ENCODE results near the gene ZNF12. TPM values are rescaled to one million over a fixed set of nuclear protein-coding genes. Genes with fewer than 3 reads are reported as not detected.

Gene ZNF12
- total RNA-seq, 1 donor = 25.5 TPM

DNA sequence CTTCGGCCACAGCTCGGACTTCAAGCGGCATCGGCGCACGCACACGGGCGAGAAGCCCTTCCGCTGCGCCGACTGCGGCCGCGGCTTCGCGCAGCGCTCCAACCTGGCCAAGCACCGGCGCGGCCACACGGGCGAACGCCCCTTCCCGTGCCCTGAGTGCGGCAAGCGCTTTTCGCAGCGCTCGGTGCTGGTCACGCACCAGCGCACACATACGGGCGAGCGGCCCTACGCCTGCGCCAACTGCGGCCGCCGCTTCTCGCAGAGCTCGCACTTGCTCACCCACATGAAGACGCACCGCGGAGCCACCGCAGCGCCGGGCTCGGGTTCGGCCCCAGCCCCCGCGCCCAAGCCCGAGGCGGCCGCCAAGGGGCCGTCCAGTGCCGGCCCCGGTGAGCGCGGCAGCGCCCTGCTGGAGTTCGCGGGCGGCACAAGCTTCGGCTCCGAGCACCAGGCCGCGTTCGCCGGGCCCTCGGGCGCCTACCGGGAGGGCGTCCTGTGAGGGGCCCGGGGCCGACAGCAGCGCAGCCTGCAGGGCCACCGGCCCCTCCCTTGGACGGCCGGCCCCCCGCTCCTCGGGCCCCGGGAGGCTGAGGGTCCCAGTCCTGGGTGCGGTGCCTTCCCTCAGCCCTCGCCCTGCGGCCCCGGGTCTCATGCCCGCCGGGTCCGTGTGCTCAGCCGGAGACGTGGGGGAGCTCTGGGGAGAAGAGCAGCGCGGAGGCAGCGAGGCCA is 52.5 kb downstream of the ZNF12 start:
- TF ChIP-seq, protein P1, sequence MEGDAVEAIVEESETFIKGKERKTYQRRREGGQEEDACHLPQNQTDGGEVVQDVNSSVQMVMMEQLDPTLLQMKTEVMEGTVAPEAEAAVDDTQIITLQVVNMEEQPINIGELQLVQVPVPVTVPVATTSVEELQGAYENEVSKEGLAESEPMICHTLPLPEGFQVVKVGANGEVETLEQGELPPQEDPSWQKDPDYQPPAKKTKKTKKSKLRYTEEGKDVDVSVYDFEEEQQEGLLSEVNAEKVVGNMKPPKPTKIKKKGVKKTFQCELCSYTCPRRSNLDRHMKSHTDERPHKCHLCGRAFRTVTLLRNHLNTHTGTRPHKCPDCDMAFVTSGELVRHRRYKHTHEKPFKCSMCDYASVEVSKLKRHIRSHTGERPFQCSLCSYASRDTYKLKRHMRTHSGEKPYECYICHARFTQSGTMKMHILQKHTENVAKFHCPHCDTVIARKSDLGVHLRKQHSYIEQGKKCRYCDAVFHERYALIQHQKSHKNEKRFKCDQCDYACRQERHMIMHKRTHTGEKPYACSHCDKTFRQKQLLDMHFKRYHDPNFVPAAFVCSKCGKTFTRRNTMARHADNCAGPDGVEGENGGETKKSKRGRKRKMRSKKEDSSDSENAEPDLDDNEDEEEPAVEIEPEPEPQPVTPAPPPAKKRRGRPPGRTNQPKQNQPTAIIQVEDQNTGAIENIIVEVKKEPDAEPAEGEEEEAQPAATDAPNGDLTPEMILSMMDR (IDR thresholded peaks at IDR 0.05; ENCODE audit: insufficient read depth, low read depth, low read length) = no peak

DNA sequence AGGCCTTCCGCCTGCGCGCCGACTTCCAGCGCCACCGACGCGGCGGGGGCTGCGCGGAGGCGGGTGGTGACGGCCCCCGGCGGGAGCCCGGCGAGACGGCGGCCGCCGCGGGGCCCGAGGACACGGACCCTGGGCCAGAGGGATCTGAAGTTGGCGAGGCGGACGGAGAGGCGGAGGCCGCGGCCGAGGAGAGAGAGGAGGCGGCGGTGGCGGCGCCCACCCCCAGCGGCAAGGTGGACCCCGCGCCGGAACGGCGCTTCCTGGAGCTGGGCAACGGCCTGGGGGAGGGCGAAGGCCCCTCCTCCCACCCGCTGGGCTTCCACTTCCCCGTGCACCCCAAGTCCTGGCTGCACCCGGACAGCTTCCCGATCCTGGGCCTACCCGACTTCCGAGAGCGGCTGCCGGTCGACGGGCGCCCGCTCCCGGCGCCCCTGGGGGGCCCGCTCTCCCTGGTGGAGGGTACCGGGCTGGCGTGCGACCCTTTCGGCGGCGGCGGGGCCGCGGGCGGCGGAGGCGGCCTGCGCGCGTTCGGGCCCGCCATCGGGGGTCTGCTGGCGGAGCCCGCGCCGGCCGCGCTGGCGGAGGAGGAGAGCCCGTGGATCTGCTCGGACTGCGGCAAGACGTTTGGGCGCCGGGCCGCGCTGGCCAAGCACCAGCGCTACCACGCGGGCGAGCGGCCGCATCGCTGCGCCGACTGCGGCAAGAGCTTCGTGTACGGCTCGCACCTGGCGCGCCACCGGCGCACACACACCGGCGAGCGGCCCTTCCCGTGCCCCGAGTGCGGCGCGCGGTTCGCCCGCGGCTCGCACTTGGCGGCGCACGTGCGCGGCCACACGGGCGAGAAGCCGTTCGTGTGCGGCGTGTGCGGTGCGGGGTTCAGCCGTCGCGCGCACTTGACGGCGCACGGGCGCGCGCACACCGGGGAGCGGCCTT is 53.4 kb downstream of the ZNF12 start:
- DNase-seq (ENCODE audit: low read depth) = no peak
- H3K4me3 ChIP-seq (ENCODE audit: low read depth, low read length) = no peak overlapping the region
- TF ChIP-seq, protein P1 (IDR thresholded peaks at IDR 0.05; ENCODE audit: insufficient read depth, low read depth, low read length) = no peak

More for the DNA sequence above, 52.5 kb downstream of the ZNF12 start:
- no peak overlapping the region for H3K4me3 ChIP-seq (ENCODE audit: low read depth, low read length)
- no peak for DNase-seq (ENCODE audit: low read depth)

DNA sequence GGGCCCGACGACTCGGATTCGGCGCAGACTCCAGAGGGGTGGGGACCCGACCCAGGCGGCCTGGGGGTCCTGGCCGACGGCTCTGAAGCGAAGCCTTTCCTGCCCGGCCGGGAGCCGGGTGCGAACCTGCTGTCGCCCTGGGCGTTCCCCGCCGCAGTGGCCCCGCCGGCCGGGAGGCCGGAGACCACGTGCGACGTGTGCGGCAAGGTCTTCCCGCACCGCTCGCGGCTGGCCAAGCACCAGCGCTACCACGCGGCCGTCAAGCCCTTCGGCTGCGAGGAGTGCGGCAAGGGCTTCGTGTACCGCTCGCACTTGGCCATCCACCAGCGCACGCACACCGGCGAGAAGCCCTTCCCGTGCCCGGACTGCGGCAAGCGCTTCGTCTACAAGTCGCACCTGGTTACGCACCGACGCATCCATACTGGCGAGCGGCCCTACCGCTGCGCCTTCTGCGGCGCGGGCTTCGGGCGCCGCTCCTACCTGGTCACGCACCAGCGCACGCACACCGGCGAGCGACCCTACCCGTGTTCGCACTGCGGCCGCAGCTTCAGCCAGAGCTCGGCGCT is 54.2 kb downstream of the ZNF12 start:
- no peak overlapping the region for H3K4me3 ChIP-seq (ENCODE audit: low read depth, low read length)
- DNase-seq (ENCODE audit: low read depth) = no peak
- TF ChIP-seq, protein P1 (IDR thresholded peaks at IDR 0.05; ENCODE audit: insufficient read depth, low read depth, low read length) = no peak

DNA sequence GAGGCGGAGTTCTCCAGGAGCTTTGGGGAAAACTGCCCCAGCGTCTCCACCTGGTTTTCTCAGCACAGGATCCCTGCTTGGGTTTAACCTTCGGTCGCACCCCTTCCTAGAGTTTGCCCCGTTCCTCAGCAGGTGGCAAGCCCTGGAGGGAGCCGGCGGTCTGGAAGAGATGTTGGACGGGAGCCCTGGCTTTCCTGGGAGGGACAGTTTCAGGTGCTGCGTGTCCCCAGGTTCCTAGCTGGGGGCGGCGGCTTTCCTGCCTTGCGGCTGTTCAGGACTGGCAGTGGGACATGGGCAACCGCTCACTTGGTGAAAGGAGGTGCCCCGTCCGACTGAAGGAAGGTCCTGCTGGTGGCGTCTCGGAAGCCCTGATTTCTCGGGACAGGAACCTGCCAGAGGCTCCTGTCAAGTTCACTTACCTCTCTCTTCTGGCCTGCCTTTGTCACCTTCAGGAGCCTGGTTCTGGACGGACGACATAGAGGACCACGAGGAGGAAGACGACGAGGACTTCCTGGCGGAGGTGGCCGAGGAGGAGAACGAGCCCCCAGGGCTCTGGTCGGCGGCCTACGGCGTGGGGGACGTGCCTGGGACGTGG is 54.8 kb downstream of the ZNF12 start:
- DNase-seq (ENCODE audit: low read depth) = no peak
- H3K4me3 ChIP-seq (ENCODE audit: low read depth, low read length) = no peak overlapping the region
- TF ChIP-seq, protein P1 (IDR thresholded peaks at IDR 0.05; ENCODE audit: insufficient read depth, low read depth, low read length) = no peak

DNA sequence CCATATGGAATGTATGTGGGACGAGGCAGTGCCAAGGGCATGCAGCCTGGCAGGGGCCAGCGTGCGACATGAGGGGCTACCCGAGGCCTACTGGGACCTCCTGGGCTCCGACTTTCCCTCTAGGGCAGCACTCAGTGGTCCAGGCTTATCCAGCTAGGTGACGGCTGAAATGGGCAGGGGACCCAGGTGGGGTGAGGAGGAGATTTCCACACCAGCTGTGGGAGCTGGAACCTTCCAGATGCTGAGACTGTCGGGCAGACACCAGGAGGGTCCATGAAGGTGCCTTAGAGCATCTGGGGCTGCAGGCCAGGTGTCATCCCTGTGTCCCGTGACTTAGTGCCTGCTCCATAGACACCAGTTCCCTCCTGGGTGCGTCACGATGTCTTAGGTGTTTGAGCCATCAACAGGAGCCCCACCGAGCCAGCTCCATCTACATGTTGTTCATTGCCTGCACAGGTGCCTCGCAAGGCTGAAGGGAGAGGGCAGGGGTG is 56.2 kb downstream of the ZNF12 start:
- DNase-seq (ENCODE audit: low read depth) = no peak
- H3K4me3 ChIP-seq (ENCODE audit: low read depth, low read length) = no peak overlapping the region
- TF ChIP-seq, protein P1 (IDR thresholded peaks at IDR 0.05; ENCODE audit: insufficient read depth, low read depth, low read length) = no peak

DNA sequence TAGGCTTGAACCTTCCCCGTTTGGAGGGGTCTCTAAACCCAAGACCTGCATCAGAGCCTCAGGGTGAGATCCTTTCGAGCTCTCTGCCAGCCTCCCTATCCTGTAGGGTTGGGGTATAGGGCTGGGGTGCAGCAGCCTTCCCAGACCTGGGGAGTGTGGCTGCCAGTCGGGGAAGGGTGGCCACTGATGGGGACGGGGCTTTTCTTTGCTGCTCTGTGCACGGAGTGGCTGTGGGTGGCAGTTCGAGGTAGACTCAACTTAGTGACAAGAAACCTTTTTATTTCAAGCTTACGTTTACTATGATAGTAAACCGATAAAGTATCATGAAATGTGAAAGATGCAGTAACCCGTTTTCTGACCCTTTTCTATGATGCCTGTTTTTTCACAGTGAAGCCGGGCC is 56.7 kb downstream of the ZNF12 start:
- DNase-seq (ENCODE audit: low read depth) = no peak
- TF ChIP-seq, protein P1 (IDR thresholded peaks at IDR 0.05; ENCODE audit: insufficient read depth, low read depth, low read length) = no peak
- no peak overlapping the region for H3K4me3 ChIP-seq (ENCODE audit: low read depth, low read length)

Data from fibroblast of villous mesenchyme (primary cell).